ENCODE measurements around the gene RHOU.

- TF ChIP-seq CTCF (IDR thresholded peaks at IDR 0.05; ENCODE audit: extremely low read depth in 1 of 2, insufficient read depth in 1 of 2, low read depth in 1 of 2, low read length in 2 of 2) (no peak), FOS (IDR thresholded peaks at IDR 0.05; ENCODE audit: borderline replicate concordance, insufficient read depth, low read length) (no peak), POLR2AphosphoS5 (IDR thresholded peaks at IDR 0.05; ENCODE audit: insufficient read depth, low read depth, low read length) (no peak), POLR2A (IDR thresholded peaks at IDR 0.05; ENCODE audit: low read depth, low read length) (no peak), EZH2 (IDR thresholded peaks at IDR 0.05; ENCODE audit: borderline replicate concordance, low read depth, low read length, severe bottlenecking) (no peak)
These were observed 50.4 kb downstream of the RHOU start for GRCh38 chr1:228785366-228786330.

All from endothelial cell of umbilical vein (primary cell).